GM21528 (cell line): ENCODE results near the gene MCF2L.
"Not testable (repeated sequence)": the region's sequence is repeated elsewhere in the genome, so short reads cannot be mapped to it uniquely, and the experiment has no call there.

ENCODE experiments used
- ATAC-seq: cut with Tn5 transposase; IDR thresholded peaks from one replicate; pipeline ENCODE4 v1.9.1; 2021; ENCODE audit warnings: mild to moderate bottlenecking, moderate library complexity; ENCODE audit not compliant: unreplicated experiment, low FRiP score

The MCF2L gene

GRCh38 chr13:113088691-113089020, 119.6 kb downstream of the MCF2L start:
- ATAC-seq: no peak

DNA sequence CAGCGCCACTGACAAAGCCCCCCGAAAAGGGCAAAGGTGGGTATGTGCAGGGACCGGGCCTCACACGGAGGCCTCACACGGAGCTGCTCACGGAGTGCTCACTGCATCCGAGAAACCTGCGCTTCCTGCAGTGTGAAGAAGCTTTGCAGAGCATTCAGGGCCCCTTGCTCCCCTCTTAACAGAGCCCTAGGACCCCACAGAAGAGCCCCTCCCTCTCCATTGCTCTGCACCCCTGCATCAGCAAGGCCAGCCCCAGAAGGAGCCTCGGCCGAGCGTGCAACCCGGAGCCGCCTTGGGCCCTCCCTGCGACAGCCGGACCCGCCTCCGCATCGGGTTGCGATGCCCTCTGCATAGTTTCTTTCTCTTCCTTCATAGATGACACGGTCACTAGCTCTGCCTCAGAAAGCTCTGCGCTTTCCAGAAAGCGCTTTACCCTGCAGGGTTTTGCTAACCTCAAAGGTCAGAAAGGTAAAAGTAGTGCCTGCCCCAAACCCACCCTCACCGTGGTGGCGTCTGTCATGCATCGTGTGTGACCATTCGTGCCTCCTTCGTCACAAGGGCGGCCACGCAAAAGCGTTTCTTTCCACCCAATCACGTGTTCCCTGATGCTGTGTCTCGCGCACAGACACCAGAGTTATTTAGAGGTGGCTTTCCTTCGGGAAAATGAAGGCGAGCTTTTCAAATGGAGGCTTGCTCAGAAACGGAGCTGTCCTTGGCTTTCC, 120.8 kb downstream of the MCF2L start:
- ATAC-seq: no peak

- ATAC-seq: no peak
These were observed 121.4 kb downstream of the MCF2L start for GRCh38 chr13:113090415-113090770.

GRCh38 chr13:113090806-113091205, 121.8 kb downstream of the MCF2L start:
- ATAC-seq: no peak

DNA sequence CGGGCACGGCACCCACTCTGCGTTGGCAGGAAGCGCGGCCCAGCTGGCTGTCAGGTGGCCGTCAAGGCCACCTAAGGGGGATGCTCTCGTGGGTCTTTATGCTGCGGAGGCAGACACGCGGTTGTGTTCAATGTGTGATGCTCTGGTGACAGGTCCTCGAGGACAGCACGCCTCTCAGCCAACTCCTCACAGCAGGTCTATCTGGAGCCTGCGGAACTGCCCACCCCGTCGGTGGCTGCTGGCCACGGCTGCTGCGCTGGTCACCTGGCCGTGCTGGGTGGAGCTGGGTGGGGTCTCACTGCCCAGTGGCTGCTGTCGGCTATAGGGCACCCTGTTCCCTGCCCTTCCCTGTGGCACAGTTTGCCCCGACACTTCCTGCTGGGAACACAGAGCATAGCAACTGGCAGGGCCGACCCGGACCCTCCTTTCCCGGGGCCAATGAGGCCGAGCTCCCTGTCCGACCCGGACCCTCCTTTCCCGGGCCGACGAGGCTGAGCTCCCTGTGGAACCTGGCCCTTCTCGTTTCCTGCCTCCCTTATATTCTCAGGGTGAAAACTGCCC, 122.3 kb downstream of the MCF2L start:
- no peak for ATAC-seq

- ATAC-seq: no peak
These were observed 123.1 kb downstream of the MCF2L start for GRCh38 chr13:113091891-113092775.

DNA sequence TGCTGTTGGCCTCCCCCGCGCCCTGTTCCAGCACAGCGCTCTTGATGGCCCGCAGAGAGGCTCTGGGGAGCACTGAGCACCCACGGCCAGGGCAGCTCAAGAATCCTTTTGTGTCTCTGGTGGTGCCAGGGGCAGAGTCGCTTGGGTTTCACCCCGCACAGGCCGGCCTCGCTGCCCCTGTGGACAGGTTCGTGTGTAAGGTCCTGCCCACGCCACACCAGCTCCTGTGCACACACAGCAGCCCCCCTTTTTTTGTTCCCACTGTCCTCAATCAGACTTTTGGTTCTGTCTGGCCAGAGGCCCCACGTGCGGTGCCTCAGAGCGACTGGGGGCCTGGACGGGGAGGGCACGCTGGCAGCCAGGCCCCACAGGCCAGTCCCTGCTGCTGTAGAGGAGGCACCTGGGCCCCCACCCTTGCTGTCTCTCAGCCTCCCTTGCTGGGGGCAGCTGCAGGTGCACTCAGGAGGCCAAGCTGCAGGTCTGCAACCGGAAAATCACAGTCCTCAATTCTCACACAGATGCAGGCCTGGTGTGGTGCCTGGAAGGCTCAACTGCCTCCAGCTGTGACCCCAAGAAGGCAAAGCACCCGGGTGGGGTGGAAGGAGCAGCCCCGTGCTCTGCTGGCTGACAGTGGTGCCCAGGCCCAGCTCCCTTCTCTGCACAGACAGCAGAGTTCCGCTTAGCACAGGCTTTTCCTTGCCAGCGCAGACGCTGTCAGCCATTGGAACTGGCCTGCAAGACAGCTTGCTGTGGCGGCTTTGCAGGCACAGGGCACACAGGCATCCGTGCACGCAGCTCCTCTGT, 124.0 kb downstream of the MCF2L start:
- no peak for ATAC-seq

DNA sequence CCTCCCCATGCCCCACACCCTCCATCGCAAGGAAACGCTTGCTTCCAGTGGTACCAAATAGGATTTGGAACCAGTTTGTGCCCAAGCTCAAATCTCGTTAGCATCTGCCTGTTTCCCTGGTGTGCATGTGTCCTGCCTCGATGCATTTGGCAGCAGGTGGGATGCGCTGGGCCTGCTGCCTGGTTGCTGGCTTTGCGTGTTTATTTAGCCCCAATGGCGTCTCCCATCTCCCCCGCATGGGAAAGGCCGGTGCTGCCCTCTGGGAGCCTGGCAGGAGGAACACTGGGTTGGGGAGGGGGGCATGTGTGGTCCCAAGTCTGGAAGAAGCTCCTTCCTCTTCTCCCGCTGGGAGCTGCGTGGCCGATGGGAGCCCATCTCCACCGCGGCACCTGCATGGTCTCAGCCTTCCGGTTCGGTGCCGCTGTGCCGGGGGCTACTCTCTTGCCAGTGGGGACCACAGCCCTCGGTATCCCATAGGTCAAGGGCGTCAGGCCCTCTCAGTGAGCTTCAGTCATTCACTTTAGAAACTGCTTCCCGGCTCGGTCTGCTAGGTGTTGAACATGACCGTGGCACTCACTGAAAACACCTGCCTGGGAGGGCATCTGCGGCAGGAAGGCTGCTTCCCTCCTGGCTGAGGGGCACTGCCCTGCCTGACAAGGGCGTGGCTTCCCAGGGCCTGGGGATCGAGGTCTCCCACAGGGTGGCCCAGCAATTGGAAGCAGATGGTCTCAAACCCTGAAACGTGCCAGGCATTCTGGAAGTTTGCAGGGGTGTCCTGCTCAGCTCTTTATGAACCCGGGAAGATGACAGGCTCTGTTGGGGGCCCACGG, 124.8 kb downstream of the MCF2L start:
- no peak for ATAC-seq

DNA sequence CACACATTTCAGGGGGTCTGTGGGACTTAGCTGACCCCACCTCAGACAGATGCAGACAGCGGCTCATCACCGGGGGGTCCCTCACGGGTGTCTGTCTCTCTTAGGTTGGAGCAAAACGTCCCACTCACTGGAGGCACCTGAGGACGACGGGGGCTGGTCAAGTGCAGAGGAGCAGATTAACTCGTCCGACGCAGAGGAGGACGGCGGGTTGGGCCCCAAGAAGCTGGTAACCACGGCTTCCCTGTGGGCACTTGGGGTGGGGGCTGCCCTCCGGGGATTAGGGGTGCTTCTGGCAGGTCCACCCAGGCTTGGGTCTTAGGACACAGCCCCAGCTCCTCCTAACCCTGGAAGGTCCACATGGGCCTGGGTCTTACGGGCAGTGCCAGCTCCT, 125.4 kb downstream of the MCF2L start:
- ATAC-seq: no peak

GRCh38 chr13:113095146-113096051, 126.4 kb downstream of the MCF2L start:
- no peak for ATAC-seq

GRCh38 chr13:113096052-113096744, 127.2 kb downstream of the MCF2L start:
- ATAC-seq: no peak

DNA sequence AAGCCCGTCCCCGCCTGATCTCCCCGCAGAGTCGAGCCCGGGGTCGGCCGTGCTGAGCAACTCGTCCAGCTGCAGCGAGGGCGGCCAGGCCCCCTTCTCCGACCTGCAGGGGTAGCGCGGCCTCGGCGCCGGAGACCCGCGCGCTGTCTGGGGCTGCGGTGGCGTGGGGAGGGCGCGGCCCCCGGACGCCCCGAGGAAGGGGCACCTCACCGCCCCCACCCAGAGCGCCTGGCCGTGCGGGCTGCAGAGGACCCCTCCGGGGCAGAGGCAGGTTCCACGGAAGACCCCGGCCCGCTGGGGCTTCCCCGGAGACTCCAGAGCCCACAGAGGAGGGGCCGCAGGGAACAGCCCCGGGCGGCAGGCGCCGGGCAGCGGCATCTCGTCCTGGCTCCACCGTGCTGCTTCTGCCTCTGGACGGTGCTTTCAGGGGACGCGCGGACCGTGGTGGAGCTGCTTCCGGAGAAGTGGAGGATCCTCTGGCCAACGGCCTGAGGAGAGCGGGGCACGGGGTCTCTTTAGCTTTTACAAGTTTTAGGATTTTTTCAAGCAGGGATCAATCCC, 127.8 kb downstream of the MCF2L start:
- ATAC-seq: no peak

GRCh38 chr13:113097651-113098050, 128.6 kb downstream of the MCF2L start:
- no peak for ATAC-seq

DNA sequence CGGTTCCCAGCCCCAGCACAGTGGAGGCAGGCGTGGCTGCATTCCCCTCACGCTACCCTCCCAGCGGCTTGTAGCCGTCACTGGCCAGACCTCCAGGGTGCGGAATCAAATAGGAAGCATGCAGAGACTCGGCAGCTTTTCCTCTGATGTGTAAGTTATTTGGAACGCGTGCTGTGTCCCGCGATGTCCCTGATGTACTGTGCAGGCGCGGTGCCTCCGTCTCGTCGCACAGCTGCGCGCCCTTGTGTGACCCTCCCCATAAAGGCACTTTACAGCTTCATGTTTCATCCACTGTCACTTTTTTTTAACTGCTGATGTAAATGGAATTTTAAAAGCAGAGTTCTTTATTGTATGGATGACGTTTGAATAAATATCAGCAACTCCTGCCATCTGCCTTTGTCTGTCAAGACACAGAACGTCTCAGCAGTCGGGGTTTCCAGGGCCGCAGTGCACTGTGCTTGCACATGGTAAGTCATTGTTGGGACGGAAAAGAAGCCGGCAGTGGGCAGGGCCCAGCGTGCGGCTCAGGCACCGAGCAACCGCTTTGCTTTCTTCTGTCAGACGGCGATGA, 129.2 kb downstream of the MCF2L start:
- ATAC-seq: no peak

DNA sequence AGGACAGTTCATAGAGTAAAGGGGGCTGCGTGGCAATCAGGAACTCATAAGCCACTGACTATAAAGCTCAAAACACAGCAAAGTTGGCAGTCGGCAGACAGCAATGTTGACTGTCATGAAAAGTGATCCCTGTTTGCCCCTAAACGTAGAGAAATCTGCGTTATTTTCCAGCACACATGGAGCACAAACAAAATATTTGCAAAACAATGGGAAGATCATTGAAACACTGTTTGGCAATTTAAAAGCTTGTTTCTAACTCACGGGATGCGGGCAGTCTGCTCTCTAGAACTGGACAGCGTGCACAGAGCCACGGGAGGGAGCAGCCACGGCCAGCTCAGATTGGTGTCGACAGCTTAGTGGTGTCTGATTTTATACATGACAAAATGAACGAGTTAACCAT, 130.1 kb downstream of the MCF2L start:
- no peak for ATAC-seq

DNA sequence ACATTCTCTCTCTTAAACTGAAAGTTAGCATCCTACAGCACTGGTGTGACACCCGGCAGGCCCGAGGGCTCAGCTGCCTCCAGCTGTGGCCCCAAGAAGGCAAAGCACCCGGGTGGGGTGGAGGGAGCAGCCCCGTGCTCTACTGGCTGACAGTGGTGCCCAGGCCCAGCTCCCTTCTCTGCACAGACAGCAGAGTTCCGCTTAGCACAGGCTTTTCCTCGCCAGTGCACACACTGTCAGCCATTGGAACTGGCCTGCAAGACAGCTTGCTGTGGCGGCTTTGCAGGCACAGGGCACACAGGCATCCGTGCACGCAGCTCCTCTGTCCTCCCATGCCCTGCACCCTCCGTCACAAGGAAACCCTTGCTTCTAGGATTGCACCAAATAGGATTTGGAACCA, 133.3 kb downstream of the MCF2L start:
- ATAC-seq: not testable (repeated sequence)

GRCh38 chr13:113102727-113103126, 133.7 kb downstream of the MCF2L start:
- ATAC-seq: no peak

DNA sequence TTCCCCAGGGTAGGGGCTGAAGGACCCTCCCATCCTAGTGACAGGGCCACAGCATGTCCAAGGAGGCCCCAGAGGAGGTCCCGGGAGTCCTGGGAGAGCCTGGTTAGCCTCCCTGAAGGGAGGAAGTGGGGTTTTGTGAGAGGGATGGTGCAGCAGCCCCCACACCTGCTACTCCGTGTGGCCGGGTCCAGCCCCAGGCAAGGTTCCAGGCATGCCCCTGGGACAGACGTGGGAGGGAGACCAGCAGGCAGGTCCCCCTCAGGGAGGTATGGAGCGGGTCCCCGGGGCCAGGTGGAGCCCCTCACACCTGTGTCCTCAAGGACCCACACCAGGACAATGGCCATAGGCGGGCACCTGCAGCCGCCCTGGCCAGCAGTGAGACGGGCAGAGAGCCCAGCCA, 134.6 kb downstream of the MCF2L start:
- no peak for ATAC-seq
